ENCODE data around the gene NTPCR. TPM values are rescaled to one million over a fixed set of nuclear protein-coding genes. Genes with fewer than 3 reads are reported as not detected.

NTPCR gene
- total RNA-seq, 1 donor from 2014 or later: 19.2 TPM

- H3K36me3 Mint-ChIP-seq (ENCODE audit: low read depth): peaks cover 23% of the 10 kb centered on the region
- no peak for TF ChIP-seq CTCF (IDR thresholded peaks at IDR 0.05)
- POLR2A ChIA-PET: no interaction called here
These were observed 54.0 kb downstream of the NTPCR start for GRCh38 chr1:233004451-233004850.

GRCh38 chr1:233005156-233005555 lies 54.7 kb downstream of the NTPCR start:
- Mint-ChIP-seq H3K4me3 (no peak overlapping the region), H3K4me1 (no peaks in the 10 kb centered on the region), H3K27me3 (no peaks in the 10 kb centered on the region), H3K9me3 (no peaks in the 10 kb centered on the region), H3K36me3 (ENCODE audit: low read depth) (peaks cover 17% of the 10 kb centered on the region), H3K27ac (no peak overlapping the region)
- DNase-seq (no peak), ATAC-seq (ENCODE audit: low read depth) (no peak)
- CTCF ChIA-PET: no interaction called here
- POLR2A ChIA-PET: no interaction called here
- no peak for TF ChIP-seq CTCF (IDR thresholded peaks at IDR 0.05)
- intact Hi-C loops (cut with micrococcal nuclease): no loop called here

More at GRCh38 chr1:233004451-233004850, 54.0 kb downstream of the NTPCR start:
- H3K27ac Mint-ChIP-seq: no peak overlapping the region
- CTCF ChIA-PET: no interaction called here
- ATAC-seq (ENCODE audit: low read depth): no peak
- H3K4me1 Mint-ChIP-seq: no peaks in the 10 kb centered on the region
- no peak for DNase-seq
- H3K27me3 Mint-ChIP-seq: no peaks in the 10 kb centered on the region
- H3K9me3 Mint-ChIP-seq: no peaks in the 10 kb centered on the region
- no peak overlapping the region for H3K4me3 Mint-ChIP-seq
- intact Hi-C loops (cut with micrococcal nuclease): no loop called here

- ATAC-seq (ENCODE audit: low read depth) (no peak), DNase-seq (no peak)
- H3K27me3 Mint-ChIP-seq: no peaks in the 10 kb centered on the region
- intact Hi-C loops (cut with micrococcal nuclease): no loop called here
- ChIA-PET POLR2A (no interaction called here), CTCF (no interaction called here)
- H3K4me3 Mint-ChIP-seq: no peak overlapping the region
- no peak for TF ChIP-seq CTCF (IDR thresholded peaks at IDR 0.05)
- no peaks in the 10 kb centered on the region for H3K4me1 Mint-ChIP-seq
- H3K9me3 Mint-ChIP-seq: no peaks in the 10 kb centered on the region
- peaks cover 11% of the 10 kb centered on the region for H3K36me3 Mint-ChIP-seq (ENCODE audit: low read depth)
- no peak overlapping the region for H3K27ac Mint-ChIP-seq
These were observed 55.3 kb downstream of the NTPCR start for GRCh38 chr1:233005703-233006102.

- Mint-ChIP-seq H3K27ac (no peak overlapping the region), H3K9me3 (no peaks in the 10 kb centered on the region), H3K36me3 (ENCODE audit: low read depth) (peaks cover 10% of the 10 kb centered on the region)
These were observed 55.7 kb downstream of the NTPCR start for GRCh38 chr1:233006108-233006507.

GRCh38 chr1:233006541-233006973 lies 56.1 kb downstream of the NTPCR start:
- CTCF ChIA-PET: no interaction called here
- no peaks in the 10 kb centered on the region for H3K4me1 Mint-ChIP-seq
- no peaks in the 10 kb centered on the region for H3K9me3 Mint-ChIP-seq
- peaks cover 10% of the 10 kb centered on the region for H3K36me3 Mint-ChIP-seq (ENCODE audit: low read depth)
- POLR2A ChIA-PET: no interaction called here
- no peak overlapping the region for H3K4me3 Mint-ChIP-seq
- H3K27ac Mint-ChIP-seq: no peak overlapping the region
- H3K27me3 Mint-ChIP-seq: no peaks in the 10 kb centered on the region
- no peak for TF ChIP-seq CTCF (IDR thresholded peaks at IDR 0.05)
- no peak for DNase-seq
- intact Hi-C loops (cut with micrococcal nuclease): no loop called here
- ATAC-seq (ENCODE audit: low read depth): no peak

More at GRCh38 chr1:233006108-233006507, 55.7 kb downstream of the NTPCR start:
- ATAC-seq (ENCODE audit: low read depth) (no peak), DNase-seq (no peak)
- Mint-ChIP-seq H3K27me3 (no peaks in the 10 kb centered on the region), H3K4me3 (no peak overlapping the region), H3K4me1 (no peaks in the 10 kb centered on the region)
- TF ChIP-seq CTCF (IDR thresholded peaks at IDR 0.05): no peak
- intact Hi-C loops (cut with micrococcal nuclease): no loop called here
- POLR2A ChIA-PET: no interaction called here
- CTCF ChIA-PET: no interaction called here

Data from activated B cell treated with CpG ODN at 0.5 μM for 24 hours (primary cell).